ENCODE data around the gene AFF1. TPM values are rescaled to one million over a fixed set of nuclear protein-coding genes. Genes with fewer than 3 reads are reported as not detected.

Gene AFF1
- total and polyA plus RNA-seq, 2 of the 4 experiments (the other 2 are of a cell fraction) = 7.0 to 9.6 TPM

DNA sequence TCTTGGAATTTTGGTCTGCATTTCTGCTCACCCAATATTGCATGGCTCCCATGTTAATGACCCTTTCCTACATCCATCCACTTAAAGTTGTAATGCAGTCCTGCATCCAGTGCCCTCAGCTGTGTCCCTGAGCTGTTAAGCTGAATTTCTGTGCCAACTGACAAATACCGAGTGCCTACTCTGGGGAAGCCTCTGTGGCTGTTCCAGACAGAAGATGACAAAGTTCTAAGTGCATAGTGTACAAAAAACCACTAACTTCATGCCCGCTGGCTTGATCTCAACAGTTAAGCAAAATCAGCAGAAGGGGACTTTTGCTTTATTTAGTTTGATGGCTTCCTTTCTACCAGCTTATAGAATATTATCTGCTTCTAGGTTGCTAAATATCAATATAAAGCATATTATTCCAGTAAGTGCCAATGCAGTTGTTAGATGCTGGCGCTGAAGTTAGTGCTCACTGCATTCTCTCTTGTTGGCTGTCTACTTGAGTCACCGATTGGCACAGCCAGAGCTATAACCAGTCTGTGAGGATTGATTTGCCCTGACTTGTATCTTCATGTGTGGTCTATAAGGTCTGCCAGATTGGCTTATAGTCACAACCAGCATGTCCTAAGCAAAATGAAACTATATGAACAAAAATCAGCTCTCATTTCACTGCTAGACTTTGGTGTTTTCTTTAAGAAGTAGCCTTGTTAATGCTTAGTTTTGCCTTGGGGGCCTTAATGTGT lies 186.7 kb downstream of the AFF1 start:
- peak overlapping the region; percentile 29; the same call in 1 of the 2 replicates for H3K4me2 ChIP-seq (ENCODE audit: low read depth, low read length)
- H3K79me1 ChIP-seq (ENCODE audit: low read depth in 1 of 2, low read length in 2 of 2) = peaks cover 39 to 61% of the 10 kb centered on the region in 2 experiments
- peak overlapping the region; percentile 63; the same call in 1 of the 2 replicates for H3K18ac ChIP-seq (ENCODE audit: low read depth, low read length)
- DNase-seq (peak; percentile 47), ATAC-seq (ENCODE audit: low read depth) (no peak)
- H2AFZ ChIP-seq (replicated peaks; ENCODE audit: low read length, poor library complexity) = no peak overlapping the region
- ChIA-PET POLR2A (ENCODE audit: unreplicated experiment) (no interaction called here), CTCF (interaction anchor here (0.6 kb wide), 1 partner anchor 198 kb away, joined by 5 read pairs; no protein-coding TSS in a partner anchor)
- WGBS, 2 experiments (ENCODE audit: extremely low coverage in 2 of 2, insufficient read length in 1 of 2) = no CpG with 5 or more reads among the region's 4 CpGs
- H3K27me3 ChIP-seq (ENCODE audit: control insufficient read depth, insufficient read depth, low read length) = no peaks in the 10 kb centered on the region
- no peaks in the 10 kb centered on the region for H4K20me1 ChIP-seq (ENCODE audit: insufficient read depth, low read length)
- H3K23ac ChIP-seq (ENCODE audit: low read depth, low read length) = peak overlapping the region; percentile 70
- H3K27ac ChIP-seq (ENCODE audit: insufficient read depth, low read length) = peak overlapping the region; percentile 24
- intact Hi-C loops (cut with micrococcal nuclease) (loop anchor here (10.0 kb wide), 1 partner anchor 197 kb away; no protein-coding TSS in a partner anchor), dilution Hi-C loops (cut with HindIII; ENCODE audit: low sequenced_read_pairs, unreplicated experiment) (no loop called here), in situ Hi-C loops (cut with MboI; ENCODE audit: low sequenced_read_pairs) (loop anchor here (25.0 kb wide), 1 partner anchor 634 kb away; no protein-coding TSS in a partner anchor)
- peak overlapping the region; percentile 25; the same call in 1 of the 2 replicates for H3K9ac ChIP-seq (ENCODE audit: low read depth, low read length)
- H3K9me1 ChIP-seq (ENCODE audit: insufficient read depth, low read length) = peaks cover 18% of the 10 kb centered on the region
- BruUV-seq (replicated peaks) = no TSS peak
- peak overlapping the region; percentile 3 for H2AK9ac ChIP-seq (replicated peaks; ENCODE audit: low read depth, low read length, poor library complexity)
- peak overlapping the region; percentile 92 for H2BK120ac ChIP-seq (ENCODE audit: low read depth, low read length)
- peak overlapping the region; percentile 89 for H3K4ac ChIP-seq (ENCODE audit: low read depth, low read length)
- peak overlapping the region; percentile 70 for H2BK20ac ChIP-seq (ENCODE audit: low read depth, low read length)
- no peaks in the 10 kb centered on the region for H3K9me3 ChIP-seq (ENCODE audit: control insufficient read depth, insufficient read depth, low read length)
- peak overlapping the region; percentile 71 for H4K91ac ChIP-seq (ENCODE audit: insufficient read depth, low read depth, low read length)
- no peak for TF ChIP-seq MAFK (IDR thresholded peaks at IDR 0.05; ENCODE audit: low read depth, low read length)
- no peak for TF ChIP-seq RCOR1 (IDR thresholded peaks at IDR 0.05; ENCODE audit: insufficient replicate concordance, low read length)
- TF ChIP-seq, protein P1, sequence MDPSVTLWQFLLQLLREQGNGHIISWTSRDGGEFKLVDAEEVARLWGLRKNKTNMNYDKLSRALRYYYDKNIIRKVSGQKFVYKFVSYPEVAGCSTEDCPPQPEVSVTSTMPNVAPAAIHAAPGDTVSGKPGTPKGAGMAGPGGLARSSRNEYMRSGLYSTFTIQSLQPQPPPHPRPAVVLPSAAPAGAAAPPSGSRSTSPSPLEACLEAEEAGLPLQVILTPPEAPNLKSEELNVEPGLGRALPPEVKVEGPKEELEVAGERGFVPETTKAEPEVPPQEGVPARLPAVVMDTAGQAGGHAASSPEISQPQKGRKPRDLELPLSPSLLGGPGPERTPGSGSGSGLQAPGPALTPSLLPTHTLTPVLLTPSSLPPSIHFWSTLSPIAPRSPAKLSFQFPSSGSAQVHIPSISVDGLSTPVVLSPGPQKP (IDR thresholded peaks at IDR 0.05; ENCODE audit: borderline replicate concordance, low read depth, low read length) = no peak
- TF ChIP-seq NFE2L2 (IDR thresholded peaks at IDR 0.05; ENCODE audit: low read depth, low read length) = no peak
- H4K8ac ChIP-seq (ENCODE audit: low read depth in 2 of 2, low read length in 2 of 2) = peak overlapping the region; percentile 17 to 61; a peak in 2 of 4 replicates
- peak overlapping the region; percentile 95 for H2BK5ac ChIP-seq (ENCODE audit: low read depth, low read length, poor library complexity, severe bottlenecking)
- H3K14ac ChIP-seq (replicated peaks; ENCODE audit: low read depth, low read length) = peak overlapping the region; percentile 74
- 0 out of 2 replicates have a peak overlapping the region, but pooled peaks have one; percentile 21 for H3K56ac ChIP-seq (ENCODE audit: extremely low read depth, insufficient read depth, low read length)
- H3K4me1 ChIP-seq (ENCODE audit: control insufficient read depth, insufficient read depth, low read length) = peaks cover 26% of the 10 kb centered on the region
- H4K5ac ChIP-seq (ENCODE audit: low read depth, low read length) = peak overlapping the region; percentile 54; the same call in 1 of the 2 replicates
- H2AK5ac ChIP-seq (ENCODE audit: low read depth, low read length) = peak overlapping the region; percentile 92; the same call in 1 of the 2 replicates
- peaks cover 12% of the 10 kb centered on the region for H3K36me3 ChIP-seq (ENCODE audit: control insufficient read depth, insufficient read depth, low read length)
- H2BK15ac ChIP-seq (ENCODE audit: low read depth, low read length) = peak overlapping the region; percentile 69; the same call in 1 of the 3 replicates
- H3K4me3 ChIP-seq (ENCODE audit: insufficient read depth, low read depth, low read length) = no peak overlapping the region

Measured in IMR-90 (cell line).